GM23338 (cell line): ENCODE measurements around the gene NGB.

Source experiments
- CTCF ChIP-seq, 2 experiments: fragments of 200-600 bp in 1 of 2; sonication (generic) in 1 of 2; conservative IDR thresholded peaks; 2 replicates each; pipeline versions ENCODE4 v1.5.1 to v1.6.1; 2016 to 2017; ENCODE audit warnings: antibody characterized with exemption in 2 of 2, low read depth in 2 of 2, mild to moderate bottlenecking in 2 of 2, moderate library complexity in 1 of 2
- EZH2 ChIP-seq: fragments of 200-600 bp; sonication (generic); IDR thresholded peaks from one replicate; pipeline ENCODE4 v1.8.0; 2017; ENCODE audit warnings: antibody characterized with exemption, mild to moderate bottlenecking, low read depth; ENCODE audit not compliant: unreplicated experiment

GRCh38 chr14:77265187-77265515 lies 5.9 kb downstream of the NGB start:
- TF ChIP-seq CTCF (conservative IDR thresholded peaks at IDR 0.05; ENCODE audit: low read depth in 2 of 2) (no peak), EZH2 (no peak)
